ENCODE results near the gene DAB2.

The DAB2 gene

DNA sequence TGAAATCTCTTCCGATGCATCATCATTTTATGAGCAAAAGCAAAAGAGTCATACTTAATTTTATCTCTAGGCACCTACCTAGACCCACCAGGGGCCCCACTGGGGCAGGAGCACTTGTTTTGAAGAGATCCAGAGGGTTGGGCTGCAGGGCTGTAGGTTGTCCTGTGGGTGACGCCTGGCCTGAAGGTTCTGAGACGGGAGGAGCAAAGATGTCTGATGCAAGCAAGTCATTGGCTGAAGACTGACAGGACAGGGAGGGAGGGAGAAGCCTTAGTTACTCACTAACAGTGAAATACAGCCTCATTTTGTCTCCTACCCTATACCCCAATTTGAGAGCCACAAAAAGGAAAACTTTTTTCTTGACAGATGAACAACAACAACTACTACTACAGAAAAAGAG is 43.4 kb downstream of the DAB2 start:
- no peak for DNase-seq (ENCODE audit: low read depth)

DNA sequence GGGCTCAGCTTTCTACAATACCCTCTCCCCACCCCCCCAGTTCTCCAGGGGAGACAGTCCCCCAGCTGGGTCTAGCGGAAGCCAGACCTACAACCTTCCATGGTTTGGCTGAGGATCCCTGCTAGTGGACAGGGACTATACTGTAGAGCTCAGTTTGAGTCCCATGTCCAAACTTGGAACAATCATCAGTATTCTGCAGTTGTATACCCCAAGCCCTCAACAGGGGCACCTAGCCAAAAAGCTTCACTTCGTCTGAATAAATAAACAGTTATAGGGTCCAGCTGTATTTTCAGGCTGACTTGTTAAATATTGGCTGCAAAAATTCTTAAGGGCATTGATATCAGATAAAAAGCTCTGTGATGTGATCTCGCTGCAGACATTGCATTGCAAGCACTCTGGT is 45.1 kb downstream of the DAB2 start:
- no peak for DNase-seq (ENCODE audit: low read depth)

DNA sequence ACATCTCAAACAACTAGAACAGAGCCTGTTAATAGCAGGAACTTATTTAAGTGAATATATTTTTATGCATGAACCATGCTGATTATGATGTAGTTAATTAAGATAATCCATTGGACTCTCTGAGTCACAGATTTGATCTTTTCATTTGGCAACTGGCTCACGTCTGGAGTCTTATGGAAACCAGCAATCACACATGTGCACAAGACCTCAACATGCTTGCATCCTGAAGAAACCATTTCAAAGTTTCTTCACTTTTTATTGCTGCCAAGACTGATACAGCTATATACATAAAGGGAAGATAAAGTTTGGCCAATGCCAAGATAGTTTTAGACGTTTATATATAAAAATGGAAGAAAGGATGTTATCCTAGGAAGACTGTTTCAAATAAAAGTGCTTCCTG is 47.2 kb downstream of the DAB2 start:
- DNase-seq (ENCODE audit: low read depth) = no peak

DNA sequence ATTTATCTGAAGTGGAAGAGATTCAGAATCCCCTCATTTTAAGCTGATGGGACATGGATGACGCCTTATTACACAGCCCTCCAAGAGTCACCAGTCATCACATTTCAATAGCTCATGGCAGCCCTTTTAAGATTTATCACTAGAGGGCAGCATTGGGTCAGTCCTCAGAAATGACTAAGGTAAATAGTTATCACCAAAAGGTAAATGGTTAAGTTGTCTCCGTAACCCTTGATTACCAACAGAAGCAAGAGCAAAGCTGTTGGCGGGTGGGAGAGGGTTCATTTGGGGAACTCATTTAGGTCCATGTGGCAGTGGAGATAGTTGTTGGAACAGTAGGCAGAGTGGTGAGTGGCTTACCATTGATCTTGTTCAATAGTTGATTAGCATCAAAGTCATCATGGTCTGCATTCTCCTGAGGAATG is 48.5 kb downstream of the DAB2 start:
- peak; percentile 11 for DNase-seq (ENCODE audit: low read depth)

DNA sequence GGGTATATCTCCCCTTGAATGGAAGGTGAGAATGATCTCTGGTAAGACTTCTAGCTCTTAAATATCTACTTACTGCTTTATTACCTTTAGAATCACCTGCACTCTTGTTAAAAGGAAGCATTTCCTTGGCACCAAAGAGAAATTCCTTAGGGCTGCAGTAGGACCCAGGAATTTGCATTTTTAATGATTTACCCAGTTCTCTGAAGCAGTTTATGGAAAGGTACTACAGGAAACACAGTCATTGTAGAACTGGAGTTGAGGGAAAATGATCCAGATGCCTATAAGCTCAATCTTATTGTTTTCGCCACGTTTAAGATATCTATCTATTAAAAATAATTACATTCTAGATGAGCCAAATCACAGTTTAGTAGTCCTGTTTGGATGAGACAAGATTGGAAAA is 51.0 kb downstream of the DAB2 start:
- no peak for DNase-seq (ENCODE audit: low read depth)

DNA sequence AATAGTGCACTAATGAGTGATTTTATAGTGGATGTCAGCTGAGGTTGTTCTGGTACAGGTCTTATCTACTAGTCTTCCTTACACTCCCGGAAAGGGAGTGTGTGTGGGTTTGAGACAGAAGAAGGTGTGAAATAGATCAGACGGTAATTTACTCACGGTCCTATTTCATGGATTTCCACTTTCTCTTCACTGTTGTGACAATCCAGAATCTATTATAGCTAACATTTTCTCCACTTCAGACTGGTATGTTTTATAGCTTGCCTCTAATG is 53.5 kb downstream of the DAB2 start:
- DNase-seq (ENCODE audit: low read depth) = no peak

DNA sequence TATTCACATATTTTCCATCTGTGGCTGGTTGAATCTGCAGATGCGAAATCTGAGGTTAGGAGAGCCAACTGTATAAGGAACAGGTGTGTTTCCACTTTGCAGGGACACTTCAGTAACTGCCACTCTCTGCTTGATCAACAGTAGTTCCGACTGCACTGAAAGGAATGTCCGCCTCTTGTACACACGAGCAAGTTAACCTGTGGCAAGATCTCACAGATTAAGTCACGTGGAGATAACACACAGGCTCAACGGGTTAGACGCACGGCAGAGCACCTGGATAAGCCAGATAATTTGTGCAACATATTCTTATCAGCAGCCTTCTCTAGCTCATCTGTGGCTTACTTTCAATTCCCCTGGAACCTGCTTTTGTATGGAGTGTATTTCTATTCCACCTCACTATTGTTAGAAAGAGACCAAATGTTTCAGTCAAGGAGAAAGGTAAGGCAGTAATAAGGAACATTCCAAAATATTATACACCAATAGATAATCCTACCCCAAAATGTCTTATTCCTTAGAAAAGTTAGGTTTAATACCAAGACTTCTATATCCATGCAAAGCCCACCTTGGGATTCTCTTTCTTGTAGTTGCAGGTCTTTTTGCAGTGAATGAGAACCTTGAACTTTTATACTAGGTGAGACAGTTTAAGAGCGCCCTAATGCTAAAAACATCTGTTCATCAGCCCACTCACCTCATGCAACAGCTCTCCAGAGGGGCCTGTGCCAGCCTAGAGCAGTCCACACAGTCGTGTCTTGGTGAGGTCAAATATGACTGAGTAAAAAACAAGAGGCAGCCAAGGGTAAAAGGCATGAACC is 54.0 kb downstream of the DAB2 start:
- no peak for DNase-seq (ENCODE audit: low read depth)

DNA sequence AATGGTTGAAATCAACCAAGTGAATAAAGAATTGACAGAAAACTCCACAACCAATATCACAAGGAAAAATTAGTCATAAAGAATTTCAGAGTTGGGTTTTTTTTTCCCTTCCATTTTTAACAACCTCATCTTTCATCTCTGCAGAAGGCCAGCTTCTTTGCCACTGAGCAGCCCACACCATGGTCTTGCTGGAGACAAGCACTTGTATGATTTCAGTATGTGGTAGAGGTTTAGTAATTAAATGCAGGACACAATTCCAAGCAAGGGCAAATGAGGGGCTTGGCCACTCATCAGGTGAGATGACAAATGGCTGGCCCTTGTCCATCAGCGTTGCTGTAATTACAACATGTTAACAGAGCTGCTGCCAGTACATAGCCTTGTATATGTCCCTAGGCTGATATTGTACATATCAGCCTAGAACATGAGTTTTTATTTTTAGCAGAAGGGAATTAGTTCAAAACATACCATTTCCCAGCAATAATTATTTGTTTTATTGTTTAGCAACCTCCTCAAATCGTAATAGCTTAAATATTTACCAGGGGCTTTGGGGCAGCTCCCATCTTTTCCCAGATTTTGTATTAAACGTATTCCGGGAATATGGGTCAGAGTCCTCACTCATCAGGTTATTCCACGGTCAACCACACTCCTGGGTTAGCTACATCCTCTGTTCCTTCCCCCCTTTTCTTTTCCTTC is 55.5 kb downstream of the DAB2 start:
- DNase-seq (ENCODE audit: low read depth) = no peak

DNA sequence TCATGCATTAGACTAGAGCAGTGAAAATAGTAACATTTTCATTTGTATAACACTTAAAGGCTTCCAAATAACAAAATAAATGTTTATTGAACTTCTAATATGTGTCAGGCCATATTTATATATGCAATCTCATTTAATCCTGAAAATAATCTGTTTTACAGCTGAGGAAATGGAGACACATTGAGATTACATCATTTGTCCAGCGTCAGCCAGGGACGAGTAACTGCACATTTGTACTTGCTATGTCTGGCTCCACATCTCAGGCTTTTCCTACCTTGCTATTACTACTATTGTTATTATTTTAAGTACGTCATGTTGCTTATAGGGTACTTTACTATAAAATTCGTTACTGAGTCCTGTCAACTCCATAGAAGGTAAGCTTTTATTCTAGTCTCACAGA is 56.7 kb downstream of the DAB2 start:
- no peak for DNase-seq (ENCODE audit: low read depth)

DNA sequence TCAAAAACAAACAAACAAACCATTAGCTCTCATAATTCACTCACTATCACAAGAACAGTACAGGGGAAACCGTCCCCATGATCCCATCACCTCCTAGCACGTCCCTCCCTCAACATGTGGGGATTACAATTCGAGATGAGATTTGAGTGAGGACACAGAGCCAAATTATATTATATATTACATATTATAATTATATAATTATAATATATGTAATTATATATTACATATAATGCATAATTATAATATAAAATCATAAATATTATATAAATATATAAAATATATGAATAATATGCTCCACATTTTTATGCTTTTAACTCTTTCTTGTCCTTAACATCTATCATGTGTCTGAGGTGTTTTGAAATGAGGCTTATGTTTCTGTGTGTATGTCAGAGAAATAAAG is 57.1 kb downstream of the DAB2 start:
- DNase-seq (ENCODE audit: low read depth) = no peak

DNA sequence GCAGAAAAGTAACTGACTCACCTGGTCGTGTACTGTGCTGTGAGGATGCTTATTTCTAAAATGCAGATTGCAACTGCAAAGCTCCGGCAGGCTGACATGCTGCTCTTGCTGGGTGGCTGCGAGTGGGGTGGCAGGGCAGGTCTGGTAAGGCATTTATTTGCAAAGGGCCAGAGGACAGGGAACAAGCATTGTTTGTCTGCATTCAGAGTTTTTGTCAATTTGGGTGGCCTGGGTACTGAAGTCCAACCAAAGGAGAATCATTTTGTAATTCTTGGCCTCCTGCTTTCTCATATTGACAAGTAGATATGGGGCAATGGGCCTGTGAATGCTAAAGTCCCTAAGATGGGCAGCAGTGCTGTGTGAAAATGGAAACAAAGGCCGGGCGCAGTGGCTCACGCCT is 60.4 kb downstream of the DAB2 start, which contains the start of gene C9:
Gene C9, minus strand, starts transcription at position 129 of the 400 bp plus-strand sequence. Its CDS starts 31 bp downstream, at position 98.
- no peak for DNase-seq (ENCODE audit: low read depth)

DNA sequence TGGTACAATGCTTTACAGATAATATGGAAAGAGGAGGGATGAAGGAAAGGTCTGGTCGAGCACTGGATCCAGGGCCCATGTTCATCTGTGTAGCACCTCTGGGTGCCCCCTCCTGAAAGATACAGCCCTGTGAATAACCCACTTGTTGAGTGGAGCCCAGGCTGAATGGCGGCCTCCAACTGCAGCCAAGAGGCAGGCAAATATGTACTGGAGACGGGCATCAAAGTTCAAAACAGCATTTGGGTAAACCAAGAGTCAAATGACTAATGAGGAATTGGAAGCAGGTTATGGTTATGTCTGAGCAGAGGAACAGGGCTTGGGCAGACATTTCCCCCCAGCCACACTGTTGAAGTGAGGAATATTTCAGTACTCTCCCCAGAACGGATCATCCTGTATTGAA is 61.6 kb downstream of the DAB2 start:
- DNase-seq (ENCODE audit: low read depth) = no peak

DNA sequence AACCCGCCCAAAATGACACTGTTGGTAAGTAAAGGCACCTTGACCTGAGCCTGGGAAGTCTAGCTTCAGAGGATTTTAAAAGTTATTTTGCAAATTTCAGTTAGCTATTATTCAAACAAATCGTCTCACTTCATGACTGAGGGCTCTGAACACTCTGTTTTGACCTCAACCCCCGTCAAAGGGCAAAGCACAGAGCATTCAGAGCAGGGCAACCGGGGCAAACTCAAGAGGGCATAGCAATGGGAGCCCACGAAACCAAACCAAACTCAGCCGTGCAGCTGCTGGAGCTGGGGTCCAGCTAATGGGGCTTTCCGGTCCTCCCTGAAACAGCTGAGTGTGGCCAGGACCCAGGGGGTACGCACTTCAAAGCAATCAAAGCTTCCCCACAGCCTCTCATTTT is 62.1 kb downstream of the DAB2 start:
- DNase-seq (ENCODE audit: low read depth) = no peak

DNA sequence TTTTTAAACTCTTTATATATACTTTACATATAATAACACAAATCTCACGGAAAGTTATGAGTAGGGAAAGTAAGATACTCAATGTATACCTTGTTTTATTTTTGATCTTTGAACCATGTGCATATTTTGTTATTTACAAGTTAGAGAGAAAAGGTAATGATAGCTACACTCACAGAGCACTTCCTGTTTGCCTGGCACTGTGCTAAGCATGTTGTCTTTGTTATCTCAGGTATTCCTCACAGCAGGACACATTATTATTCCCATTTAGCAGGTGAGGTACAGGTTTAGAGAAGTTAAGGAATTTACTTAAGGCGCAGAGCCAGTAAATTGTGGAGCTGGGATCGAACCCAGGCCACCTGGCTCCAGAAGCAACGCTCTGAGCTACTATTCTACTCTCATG is 63.5 kb downstream of the DAB2 start:
- no peak for DNase-seq (ENCODE audit: low read depth)

DNA sequence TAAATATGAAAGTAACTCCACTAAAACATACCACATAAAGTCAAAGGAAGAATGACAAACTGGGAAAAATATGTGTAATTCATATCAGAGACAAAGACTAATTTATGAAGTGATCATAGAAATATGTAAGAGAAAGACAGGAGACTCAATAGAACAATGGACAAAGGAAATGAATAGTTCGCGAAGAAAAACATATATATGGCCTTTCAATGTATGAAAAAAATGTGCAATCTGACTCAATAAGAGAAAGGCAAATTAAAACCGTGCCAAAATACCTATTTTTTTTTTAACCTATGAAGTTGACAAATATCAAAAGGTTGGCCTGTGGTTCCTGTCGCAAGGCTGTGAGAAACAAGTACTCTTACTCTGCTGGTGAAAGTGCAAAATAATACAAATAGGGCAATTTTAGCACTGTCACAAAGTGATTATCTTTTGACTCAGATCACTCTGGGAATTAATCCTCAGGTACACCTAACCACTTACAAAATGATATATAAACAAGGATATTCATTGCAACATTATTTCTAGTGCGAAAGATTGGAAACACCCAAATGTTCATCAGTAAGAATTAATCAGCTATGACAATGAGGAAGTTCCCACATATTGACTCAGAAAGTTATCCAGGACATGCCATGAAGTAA is 64.2 kb downstream of the DAB2 start:
- DNase-seq (ENCODE audit: low read depth) = no peak

DNA sequence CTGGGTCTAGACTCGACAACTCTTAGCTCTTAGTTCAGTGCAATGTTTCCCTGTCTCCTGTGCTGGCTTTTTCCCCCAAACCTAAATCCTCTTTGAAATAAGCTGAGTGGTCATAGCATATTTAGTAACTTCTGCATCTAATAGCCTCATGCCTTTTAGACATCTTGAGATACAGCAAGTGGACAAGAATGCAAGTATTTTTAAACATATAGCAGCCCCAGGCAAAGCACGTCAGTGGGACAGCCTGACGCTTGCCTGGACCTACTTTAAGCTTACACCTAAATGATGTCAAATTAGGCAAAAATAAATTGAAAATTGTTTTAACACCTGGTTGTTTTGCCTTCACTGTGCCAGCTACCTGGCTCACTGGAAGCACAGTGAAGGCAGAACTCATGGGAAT is 68.5 kb downstream of the DAB2 start:
- no peak for DNase-seq (ENCODE audit: low read depth)

DNA sequence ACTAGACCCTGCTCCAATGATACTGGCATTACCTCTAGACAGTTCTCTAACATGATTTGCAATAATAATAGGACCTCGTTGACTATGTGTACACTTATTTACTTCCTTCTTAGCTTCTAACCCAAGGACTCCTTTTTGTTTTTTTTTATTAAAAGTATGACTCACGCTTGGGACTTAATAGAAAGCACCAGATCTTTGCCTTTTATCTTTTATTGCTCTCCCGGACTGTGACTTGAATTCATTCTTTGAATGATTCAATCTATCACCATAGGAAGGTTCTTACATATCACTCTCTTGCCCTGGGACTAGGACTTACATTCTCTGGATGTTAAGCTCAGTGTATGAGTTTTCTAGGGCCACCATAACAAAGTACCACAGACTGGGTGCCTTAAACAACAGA is 69.5 kb downstream of the DAB2 start:
- no peak for DNase-seq (ENCODE audit: low read depth)

DNA sequence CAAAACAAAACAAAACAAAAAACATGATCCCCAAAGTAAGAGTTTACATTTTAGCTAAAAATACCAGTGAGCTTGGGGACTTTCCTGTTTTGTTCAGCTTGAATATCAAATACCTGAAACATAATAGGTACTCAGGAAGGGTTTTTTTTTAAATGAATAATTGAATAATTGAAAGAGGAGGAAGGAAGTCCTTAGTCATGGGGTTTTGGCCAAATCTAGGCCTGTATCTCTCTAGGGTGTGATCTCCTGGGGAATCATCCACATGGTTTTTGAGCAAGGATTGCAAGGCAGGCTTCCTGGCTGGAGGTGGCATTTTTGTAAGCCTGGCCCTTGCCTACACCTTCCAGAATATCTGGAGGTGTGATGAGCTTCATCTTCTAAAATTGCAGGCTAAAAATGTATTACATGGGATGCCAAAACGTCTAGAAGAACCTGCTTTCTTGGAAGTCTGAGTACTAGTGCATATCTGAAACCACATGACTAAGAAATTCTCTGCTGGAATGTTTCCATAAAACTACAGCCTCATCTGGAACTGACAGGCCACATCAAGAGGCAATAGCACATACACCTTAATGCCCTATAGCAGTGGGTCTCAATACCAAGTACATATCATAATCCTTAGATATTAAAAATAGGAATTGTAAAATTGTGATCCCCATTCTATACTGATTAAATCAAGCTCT is 70.9 kb downstream of the DAB2 start:
- no peak for DNase-seq (ENCODE audit: low read depth)

DNA sequence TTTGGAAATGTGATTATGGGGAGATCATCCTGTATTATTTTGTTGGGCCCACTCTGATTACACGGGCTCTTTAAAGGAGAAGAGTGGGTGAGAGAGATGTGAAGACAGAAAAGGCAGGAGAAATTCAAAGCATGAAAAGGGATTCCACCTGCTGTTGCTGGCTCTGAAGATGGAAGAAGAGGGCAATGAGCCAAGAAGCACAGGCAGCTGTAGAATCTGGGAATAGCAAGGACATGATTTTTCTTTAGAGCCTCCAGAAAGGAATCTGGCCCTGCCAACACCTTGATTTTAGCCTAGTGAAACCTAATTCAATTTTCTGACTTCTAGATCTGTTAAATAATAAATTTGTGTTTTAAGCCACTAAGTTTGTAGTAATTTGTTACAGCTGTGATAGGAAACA is 71.8 kb downstream of the DAB2 start:
- DNase-seq (ENCODE audit: low read depth) = no peak

DNA sequence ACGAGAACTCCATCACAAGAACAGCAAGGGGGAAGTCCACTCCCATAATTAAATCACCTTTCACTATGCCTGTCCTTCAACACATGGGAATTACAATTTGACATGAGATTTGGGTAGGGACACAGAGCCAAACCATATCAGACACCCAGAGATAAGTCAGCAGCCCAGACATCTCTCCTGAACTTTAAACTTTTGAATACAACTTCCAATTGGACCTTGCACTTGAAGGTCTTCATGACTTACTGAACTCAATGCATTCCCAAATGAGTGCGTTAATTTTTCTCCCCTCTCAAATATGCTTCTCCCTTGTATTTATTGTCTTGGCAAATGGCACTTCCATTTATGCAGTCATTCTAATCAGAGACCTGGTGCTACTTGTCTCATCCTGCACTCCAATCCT is 72.6 kb downstream of the DAB2 start:
- DNase-seq (ENCODE audit: low read depth) = no peak

DNA sequence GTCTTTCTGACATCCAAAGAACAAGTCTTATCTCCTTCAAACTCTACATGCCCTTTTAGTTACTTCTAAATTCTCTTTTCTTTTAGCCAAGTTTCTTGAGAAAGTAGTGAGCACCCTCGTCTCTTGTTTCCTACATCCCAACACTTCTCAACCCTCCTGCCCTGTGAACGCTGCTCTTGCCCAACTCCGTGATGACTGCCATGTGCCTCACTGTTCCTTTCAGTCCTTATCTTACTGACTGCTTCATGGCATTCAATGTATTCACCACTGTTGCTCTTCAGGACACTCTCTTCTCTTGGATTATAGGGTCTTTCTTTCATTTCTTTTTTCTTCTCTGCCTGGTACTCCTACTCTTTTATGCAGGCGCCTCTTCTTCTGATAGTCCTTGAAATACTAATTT is 75.3 kb downstream of the DAB2 start:
- DNase-seq (ENCODE audit: low read depth) = no peak

DNA sequence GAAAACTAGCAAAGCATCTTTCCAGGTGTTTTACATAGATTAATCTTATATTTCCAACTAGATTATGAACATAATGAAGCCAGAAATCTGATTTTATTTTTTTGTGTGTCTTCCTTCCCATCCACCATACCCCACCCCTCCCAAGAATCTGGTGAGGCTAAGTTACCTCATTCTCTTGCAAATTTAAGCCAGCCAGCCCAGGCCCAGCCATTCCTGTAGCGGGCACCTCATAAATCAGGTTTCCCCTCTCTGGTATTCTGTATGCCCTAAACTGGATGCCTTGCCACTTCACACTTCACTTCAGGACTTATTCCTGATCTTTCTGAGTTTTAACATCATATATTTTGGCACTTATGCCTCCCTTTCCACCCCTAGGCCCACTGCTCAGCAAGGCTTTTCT is 82.3 kb downstream of the DAB2 start:
- no peak for DNase-seq (ENCODE audit: low read depth)

DNA sequence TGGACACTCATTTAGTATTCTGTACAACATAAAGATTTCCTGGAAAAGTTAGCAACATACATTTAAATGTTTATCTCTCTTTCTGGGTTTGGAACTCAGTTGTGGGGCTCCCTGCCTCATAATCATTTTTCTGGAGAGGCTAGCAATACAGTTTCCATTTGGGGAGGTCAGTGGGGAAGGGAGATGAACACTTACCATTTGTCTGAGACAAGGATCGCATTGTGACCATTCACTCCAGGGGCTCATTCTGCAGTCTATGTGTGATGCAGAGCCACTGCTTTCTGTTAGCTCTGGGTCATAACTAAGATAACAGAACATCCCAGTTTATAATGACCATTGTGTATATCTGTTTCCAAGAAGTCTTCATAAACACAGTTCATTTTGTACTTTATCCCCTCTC is 82.9 kb downstream of the DAB2 start:
- DNase-seq (ENCODE audit: low read depth) = no peak
